HepG2 (cell line): Measurements from ENCODE around the gene ETS2. TPM values are rescaled to one million over a fixed set of nuclear protein-coding genes. Genes with fewer than 3 reads are reported as not detected.

ENCODE experiments used
- ATAC-seq: fragments of 200-7000 bp; cut with Tn5 transposase; 3 replicates; pipeline ENCODE4 v1.9.1; 2020; ENCODE audit warnings: mild to moderate bottlenecking, moderate library complexity
- BruUV-seq: library from RNA; stranded (reverse); fragments of 400-500 nt; replicated peaks from 2 replicates; lab custom pipeline; 2021; lab: Mats Ljungman, UMichigan
- CTCF ChIA-PET: fragments of 300-600 bp; formaldehyde crosslinking; extraction: SDS; loops from one replicate; lab custom pipeline; 2021; ENCODE audit warnings: low total read pairs, inconsistent platforms, low intra/inter-chr PET ratio; lab: Yijun Ruan, JAX
- POLR2A ChIA-PET: fragments of 350-600 bp; sonication (Branson Sonifier 250); formaldehyde crosslinking; loops from one replicate; lab custom pipeline; 2020; ENCODE audit warnings: antibody characterized with exemption, inconsistent platforms; lab: Yijun Ruan, JAX
- DNase-seq: peaks from one replicate; pipeline ENCODE4 v3.0.0-alpha.2; 2015; ENCODE audit warnings: low spot score
- FAIRE-seq: peaks from 3 replicates; lab custom pipeline; 2011; peaks lifted over from hg19 to GRCh38; lab: Jason Lieb, UNC
- H2AFZ ChIP-seq: one replicate; pipeline ENCODE4 v1.6.1; 2011; ENCODE audit warnings: low read length, inconsistent platforms
- H3K27ac ChIP-seq: fragments of 300-600 bp; 3 replicates; pipeline ENCODE4 v1.8.0; 2011; ENCODE audit warnings: mixed run types, mild to moderate bottlenecking, mixed read lengths, low read length, inconsistent platforms; ENCODE audit not compliant: insufficient read depth; ENCODE audit errors: extremely low read length
- H3K27me3 ChIP-seq, 2 experiments: fragments of 200-600 bp in 1 of 2; 2 replicates in 1 of 2; 3 replicates in 1 of 2; pipeline versions ENCODE4 v1.6.0 to v1.8.0; 2011; ENCODE audit warnings: low read length in 2 of 2, mild to moderate bottlenecking in 2 of 2, moderate library complexity in 2 of 2, inconsistent platforms in 1 of 2; ENCODE audit not compliant: insufficient read depth in 2 of 2, control insufficient read depth in 1 of 2
- H3K36me3 ChIP-seq, 2 experiments: fragments of 200-600 bp in 1 of 2; replicated peaks in 1 of 2; 2 replicates in 1 of 2; 3 replicates in 1 of 2; pipeline versions ENCODE4 v1.5.1 to v1.8.0; 2011; ENCODE audit warnings: low read length in 2 of 2, inconsistent platforms in 1 of 2; ENCODE audit not compliant: insufficient read depth in 2 of 2, control insufficient read depth in 1 of 2
- H3K4me1 ChIP-seq: 2 replicates; pipeline ENCODE4 v1.5.1; 2012; ENCODE audit warnings: low read length, inconsistent platforms; ENCODE audit not compliant: insufficient read depth
- H3K4me2 ChIP-seq: 2 replicates; pipeline ENCODE4 v1.6.0; 2011; ENCODE audit warnings: low read depth, low read length, inconsistent platforms
- H3K4me3 ChIP-seq, 3 experiments: fragments of 200-600 bp in 1 of 3; sonication (generic), shearing (Covaris generic) in 1 of 3; replicated peaks in 1 of 3; 2 replicates each; pipeline ENCODE4 v1.5.1; 2011 to 2016; ENCODE audit warnings: low read length in 3 of 3, inconsistent platforms in 2 of 3, low read depth in 2 of 3, mild to moderate bottlenecking in 2 of 3, control low read depth in 1 of 3, mixed read lengths in 1 of 3; ENCODE audit not compliant: insufficient read depth in 1 of 3
- H3K79me2 ChIP-seq: one replicate; pipeline ENCODE4 v1.6.1; 2011; ENCODE audit warnings: low read length, inconsistent platforms; ENCODE audit not compliant: insufficient read depth
- H3K9ac ChIP-seq: 2 replicates; pipeline ENCODE4 v1.6.0; 2011; ENCODE audit warnings: mild to moderate bottlenecking, low read depth, low read length, inconsistent platforms; ENCODE audit not compliant: insufficient read depth
- H3K9me3 ChIP-seq: 2 replicates; pipeline ENCODE4 v1.5.1; 2012; ENCODE audit warnings: mild to moderate bottlenecking, low read length
- H4K20me1 ChIP-seq: 2 replicates; pipeline ENCODE4 v1.6.0; 2011; ENCODE audit warnings: inconsistent platforms, mild to moderate bottlenecking, low read length, moderate library complexity; ENCODE audit not compliant: insufficient read depth
- ATF7-NPFF ChIP-seq: sonication (generic); formaldehyde crosslinking; IDR thresholded peaks from 2 replicates; pipeline ENCODE4 v1.8.1; 2023; ENCODE audit warnings: mild to moderate bottlenecking, low read depth, missing genetic modification reagents, moderate library complexity
- FOXP1 ChIP-seq, 2 experiments: fragments of 450-650 bp in 1 of 2; IDR thresholded peaks; 2 replicates each; pipeline ENCODE4 v1.6.1; 2017 to 2018; ENCODE audit warnings: antibody characterized with exemption in 1 of 2
- GLI4 ChIP-seq: sonication (generic); formaldehyde crosslinking; IDR thresholded peaks from 2 replicates; pipeline ENCODE4 v1.5.1; 2020; ENCODE audit warnings: missing genetic modification reagents, mild to moderate bottlenecking, moderate library complexity, borderline replicate concordance
- MBD4 ChIP-seq: IDR thresholded peaks from 2 replicates; pipeline ENCODE4 v1.6.1; 2012; ENCODE audit warnings: low read length, inconsistent platforms, borderline replicate concordance
- MIXL1 ChIP-seq: IDR thresholded peaks from 2 replicates; pipeline ENCODE4 v1.6.1; 2016
- POLR2AphosphoS5 ChIP-seq: IDR thresholded peaks from 2 replicates; pipeline ENCODE4 v1.6.1; 2012; ENCODE audit warnings: low read depth, low read length
- RORA ChIP-seq: sonication (generic); formaldehyde crosslinking; IDR thresholded peaks from 2 replicates; pipeline ENCODE4 v1.5.0; 2020; ENCODE audit warnings: mild to moderate bottlenecking, missing genetic modification reagents, moderate library complexity
- SNRNP70 ChIP-seq: fragments of 200-400 bp; formaldehyde crosslinking; IDR thresholded peaks from 2 replicates; pipeline ENCODE4 v1.6.1; 2017; ENCODE audit warnings: mild to moderate bottlenecking, low read depth, low read length, moderate library complexity
- SOX13 ChIP-seq, 3 experiments: fragments of 450-650 bp in 1 of 3; sonication (generic) in 1 of 3; formaldehyde crosslinking in 1 of 3; IDR thresholded peaks in 2 of 3; conservative IDR thresholded peaks in 1 of 3; 2 replicates each; pipeline versions ENCODE4 v1.5.0 to v1.6.1; 2016 to 2020; ENCODE audit warnings: antibody characterized with exemption in 1 of 3, mild to moderate bottlenecking in 1 of 3, missing compliant biosample characterization in 1 of 3, missing genetic modification reagents in 1 of 3, moderate library complexity in 1 of 3
- SPEN ChIP-seq: sonication (generic); formaldehyde crosslinking; IDR thresholded peaks from 2 replicates; pipeline ENCODE4 v1.5.1; 2020; ENCODE audit warnings: low read depth, mild to moderate bottlenecking, missing genetic modification reagents
- SYNCRIP ChIP-seq: fragments of 200-400 bp; formaldehyde crosslinking; IDR thresholded peaks from 2 replicates; pipeline ENCODE4 v1.6.1; 2018; ENCODE audit warnings: mild to moderate bottlenecking, low read depth, low read length; ENCODE audit not compliant: insufficient read depth
- ZSCAN12 ChIP-seq: sonication (generic); formaldehyde crosslinking; IDR thresholded peaks from 2 replicates; pipeline ENCODE4 v1.9.0; 2021; ENCODE audit warnings: mild to moderate bottlenecking, missing genetic modification reagents
- WGBS: methylation state at CpG from one replicate; pipeline ENCODE4 v1.1.6; 2017; ENCODE audit warnings: low lambda C conversion rate; 5-methylcytosine and 5-hydroxymethylcytosine counted together
- in situ Hi-C: cut with HindIII; loops from 2 replicates; pipeline ENCODE4 v1.10.0; 2017; ENCODE audit warnings: low pct_unique_long_range_greater_than_20kb; ENCODE audit not compliant: extremely low pct_ligation_motif_present
- intact Hi-C: fragments of 100-400 bp; cut with micrococcal nuclease; formaldehyde crosslinking; loops from one replicate; pipeline ENCODE4 v1.10.0; 2022; ENCODE audit not compliant: unreplicated experiment
- polyA plus RNA-seq, 8 experiments: library from polyadenylated mRNA; depleted of rRNA in 3 of 8; stranded (reverse) in 7 of 8; unstranded in 1 of 8; fragments of >200 nt; fragmentation: Illumina TruSeq in 4 of 8; extraction: Trizol in 4 of 8; gene quantifications; 2 replicates each; pipeline versions ENCODE4 v1.2.1 to v1.2.3, GENCODE V29; 2011 to 2016; ENCODE audit warnings: low read depth in 4 of 8, missing spikeins in 1 of 8, mixed read lengths in 1 of 8; ENCODE audit not compliant: insufficient read depth in 1 of 8
- total RNA-seq, 5 experiments: library from RNA; depleted of rRNA; stranded (reverse); fragments of >200 nt; fragmentation: Illumina TruSeq; extraction: Trizol; gene quantifications; 2 replicates each; pipeline ENCODE4 v1.2.3, GENCODE V29; 2016; ENCODE audit warnings: low read depth in 1 of 5
- TF ChIP-seq, protein P1 (sequence below): sonication (generic); formaldehyde crosslinking; IDR thresholded peaks from 2 replicates; pipeline ENCODE4 v1.4.0; 2020; ENCODE audit warnings: mild to moderate bottlenecking, missing genetic modification reagents, borderline replicate concordance

Gene ETS2
- total and polyA plus RNA-seq, 2 of the 13 experiments (the other 11 are each of a cell fraction or from before 2014, with no cell fraction given) = 24.6 to 64.4 TPM

DNA sequence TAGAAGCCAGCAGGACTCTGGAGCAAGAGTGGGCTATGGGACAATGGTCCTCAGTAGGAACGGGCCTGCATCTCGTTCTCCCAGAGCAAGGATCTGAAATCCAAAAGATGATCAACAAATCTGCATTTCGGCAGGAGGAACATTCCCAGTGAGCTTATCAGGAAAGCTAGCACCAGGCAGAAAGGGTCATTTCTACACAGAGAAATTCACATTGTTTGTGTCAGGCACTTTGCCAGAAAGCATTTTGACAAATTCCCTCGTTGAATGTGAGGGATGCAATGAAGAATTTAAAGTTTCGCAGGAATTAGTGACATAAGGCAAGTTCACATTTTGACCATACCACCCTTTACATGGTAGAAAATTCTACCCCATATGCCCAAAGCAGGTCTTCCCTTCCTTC, 31.6 kb upstream of the ETS2 start:
- no TSS peak for BruUV-seq
- H3K36me3 ChIP-seq = no peaks in the 10 kb centered on the region
- peaks cover 7% of the 10 kb centered on the region; the same call in 1 of the 2 replicates for H3K9me3 ChIP-seq
- no peaks in the 10 kb centered on the region for H4K20me1 ChIP-seq
- H3K27ac ChIP-seq = no peak overlapping the region
- no peak overlapping the region for H3K4me3 ChIP-seq
- FAIRE-seq = no peak
- no peak overlapping the region for H2AFZ ChIP-seq
- H3K79me2 ChIP-seq = no peaks in the 10 kb centered on the region
- DNase-seq = no peak
- ATAC-seq = no peak
- no peak overlapping the region for H3K4me2 ChIP-seq
- intact Hi-C loops = no loop called here
- in situ Hi-C loops = no loop called here
- 37% methylated on average over 5 of the region's 5 CpGs for WGBS
- H3K27me3 ChIP-seq = peaks cover 3 to 29% of the 10 kb centered on the region in 2 experiments; a peak in 4 of 5 replicates
- peaks cover 26% of the 10 kb centered on the region for H3K4me1 ChIP-seq
- POLR2A ChIA-PET = no interaction called here
- TF ChIP-seq, protein P1, sequence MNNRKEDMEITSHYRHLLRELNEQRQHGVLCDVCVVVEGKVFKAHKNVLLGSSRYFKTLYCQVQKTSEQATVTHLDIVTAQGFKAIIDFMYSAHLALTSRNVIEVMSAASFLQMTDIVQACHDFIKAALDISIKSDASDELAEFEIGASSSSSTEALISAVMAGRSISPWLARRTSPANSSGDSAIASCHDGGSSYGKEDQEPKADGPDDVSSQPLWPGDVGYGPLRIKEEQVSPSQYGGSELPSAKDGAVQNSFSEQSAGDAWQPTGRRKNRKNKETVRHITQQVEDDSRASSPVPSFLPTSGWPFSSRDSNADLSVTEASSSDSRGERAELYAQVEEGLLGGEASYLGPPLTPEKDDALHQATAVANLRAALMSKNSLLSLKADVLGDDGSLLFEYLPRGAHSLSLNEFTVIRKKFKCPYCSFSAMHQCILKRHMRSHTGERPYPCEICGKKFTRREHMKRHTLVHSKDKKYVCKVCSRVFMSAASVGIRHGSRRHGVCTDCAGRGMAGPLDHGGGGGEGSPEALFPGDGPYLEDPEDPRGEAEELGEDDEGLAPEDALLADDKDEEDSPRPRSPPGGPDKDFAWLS (CRISPR knock-in tag) = no peak
- TF ChIP-seq MIXL1 (CRISPR knock-in tag) (no peak), SPEN (CRISPR knock-in tag) (no peak), SYNCRIP (no peak), FOXP1 (IDR thresholded peaks at IDR 0.05) (no peak), FOXP1 (CRISPR knock-in tag; IDR thresholded peaks at IDR 0.05) (no peak), SNRNP70 (no peak), ATF7-NPFF (CRISPR knock-in tag) (no peak), GLI4 (CRISPR knock-in tag) (no peak), RORA (no peak), ZSCAN12 (CRISPR knock-in tag) (no peak), MBD4 (no peak), SOX13 (IDR thresholded peaks at IDR 0.05) (no peak), SOX13 (CRISPR knock-in tag; conservative IDR thresholded peaks at IDR 0.05 in 1 of 2, IDR thresholded peaks at IDR 0.05 in 1 of 2) (no peak), POLR2AphosphoS5 (no peak)
- CTCF ChIA-PET = no interaction called here
- H3K9ac ChIP-seq = no peak overlapping the region
